NCI-H345 treated with DMSO at 0.1 percent for 48 hours (cell line): Measurements from ENCODE around the gene USP31.
"Not testable (repeated sequence)": the region's sequence is repeated elsewhere in the genome, so short reads cannot be mapped to it uniquely, and the experiment has no call there.

Source experiments
- DNase-seq: peaks from one replicate; lab custom pipeline; 2025; ENCODE audit not compliant: unreplicated experiment; lab: John Stamatoyannopoulos, UW

Gene USP31

DNA sequence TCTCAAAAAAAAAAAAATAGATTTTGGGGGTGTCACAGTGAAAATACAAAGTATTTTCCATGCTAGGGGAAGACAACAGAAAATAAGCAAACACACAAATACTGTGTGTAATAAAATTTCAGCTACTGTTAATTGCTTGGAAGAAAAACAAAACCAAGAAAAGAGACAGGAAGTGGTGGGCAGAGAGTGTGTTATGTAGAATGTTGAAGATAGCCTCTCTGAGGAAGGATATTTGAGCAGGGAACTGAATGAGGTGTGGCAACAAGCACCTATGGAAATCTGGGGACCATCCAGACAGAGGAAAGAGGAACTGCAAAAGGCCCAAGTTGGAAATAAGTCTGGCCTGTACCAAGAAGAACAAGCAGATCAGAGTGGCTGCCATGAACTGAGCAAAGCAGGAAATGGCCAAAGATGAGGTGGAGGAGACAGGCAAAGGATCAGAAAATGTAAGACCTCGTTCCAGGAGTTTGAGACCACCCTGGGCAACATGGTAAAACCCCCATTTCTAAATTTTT is 7.8 kb upstream of the USP31 start:
- DNase-seq = no peak

GRCh38 chr16:23156110-23156509 is 6.9 kb upstream of the USP31 start:
- DNase-seq = no peak

- no peak for DNase-seq
Measured at GRCh38 chr16:23155445-23156049, 6.3 kb upstream of the USP31 start.

DNA sequence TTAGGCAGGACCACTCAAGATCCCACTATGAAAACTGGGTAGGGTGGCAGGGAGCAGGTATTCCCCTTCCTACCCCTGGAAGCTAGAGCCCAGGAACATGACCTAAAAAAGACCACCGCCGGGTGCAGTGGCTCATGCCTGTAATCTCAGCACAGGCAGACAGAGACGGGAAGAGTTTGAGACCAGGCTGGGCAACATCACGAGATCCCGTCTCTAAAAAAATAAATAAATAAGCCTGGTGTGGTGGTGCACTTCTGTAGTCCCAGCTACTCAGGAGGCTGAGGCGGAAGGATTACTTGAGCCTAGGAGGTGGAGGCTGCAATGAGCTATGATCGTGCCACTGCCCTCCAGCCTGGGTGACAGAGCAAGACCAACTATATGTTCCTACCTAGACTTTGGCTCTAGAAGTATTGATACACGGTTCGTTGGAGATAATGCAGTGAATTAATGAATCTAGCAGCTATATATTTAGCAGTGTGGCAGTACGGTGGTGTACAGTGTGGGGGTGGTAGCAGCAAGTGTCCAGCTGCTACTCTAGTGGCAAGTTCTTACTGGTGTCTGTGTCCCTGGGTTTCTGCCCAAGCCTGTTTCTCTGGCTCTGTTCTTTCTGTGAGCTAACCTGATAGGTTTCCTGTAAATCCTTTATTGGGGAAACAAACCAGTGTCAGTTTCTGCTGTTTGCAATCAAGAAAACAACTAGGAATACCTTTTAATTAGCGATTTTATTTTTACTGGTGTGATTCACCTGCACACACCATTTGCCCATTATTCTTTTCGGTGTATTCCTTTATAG is 3.3 kb upstream of the USP31 start:
- no peak for DNase-seq

DNA sequence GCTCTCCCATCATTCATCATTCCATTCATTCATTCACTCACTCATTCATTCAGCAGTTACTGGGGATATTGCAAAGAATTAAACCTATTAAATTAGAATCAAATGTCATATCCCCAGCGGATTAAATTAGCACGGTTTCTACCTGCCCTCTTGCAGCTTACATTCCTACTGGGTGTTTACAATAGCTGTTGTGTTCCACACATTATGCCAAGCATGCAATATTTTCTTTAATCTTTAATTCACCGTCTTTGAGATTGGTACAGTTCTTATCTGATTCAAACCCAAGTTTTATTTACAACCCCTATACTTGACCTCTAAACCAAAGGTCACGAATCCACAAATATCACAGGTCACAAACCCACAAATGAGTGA is 727 bp upstream of the USP31 start:
- DNase-seq = no peak

- peak; percentile 9 for DNase-seq
Measured at GRCh38 chr16:23148513-23149266, 562 bp downstream of the USP31 start.

DNA sequence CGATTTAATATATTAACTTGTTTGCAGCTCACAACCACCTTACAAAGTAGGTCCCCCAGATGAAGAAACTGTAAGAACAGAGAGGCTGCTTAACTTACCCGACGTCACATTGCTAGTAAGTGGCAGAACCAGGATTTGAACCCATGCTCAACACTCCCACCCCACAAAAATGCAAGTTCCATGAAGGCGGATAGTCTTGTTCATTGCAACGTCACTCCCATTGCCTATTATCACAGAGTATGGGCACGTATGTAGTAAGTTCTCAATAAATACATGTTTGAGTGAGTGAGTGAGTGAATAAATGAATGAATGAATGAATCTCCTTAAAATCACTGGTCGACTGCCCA is 1.1 kb downstream of the USP31 start:
- DNase-seq = no peak

- no peak for DNase-seq
Measured at GRCh38 chr16:23147666-23148065, 1.6 kb downstream of the USP31 start.

GRCh38 chr16:23146877-23147601 is 2.2 kb downstream of the USP31 start:
- DNase-seq = no peak

DNA sequence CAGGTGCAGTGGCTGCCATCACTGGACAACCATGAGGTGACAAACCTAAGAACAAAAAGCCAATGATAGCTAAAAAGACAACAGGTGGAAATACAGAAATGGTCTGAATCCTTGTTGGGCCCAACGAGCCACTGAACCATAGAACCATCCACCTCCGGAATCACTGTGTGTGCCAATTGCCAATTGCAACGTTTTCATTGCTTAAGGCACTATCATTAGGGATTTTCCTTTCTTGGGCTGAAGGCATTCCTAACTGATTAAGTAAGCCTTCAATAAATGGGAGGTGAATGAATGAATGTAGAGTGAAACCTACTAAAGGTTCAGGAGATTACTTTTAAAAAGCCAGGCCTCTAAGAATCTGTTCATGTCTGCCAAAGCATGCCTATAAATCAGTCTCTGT is 3.6 kb downstream of the USP31 start:
- no peak for DNase-seq

DNA sequence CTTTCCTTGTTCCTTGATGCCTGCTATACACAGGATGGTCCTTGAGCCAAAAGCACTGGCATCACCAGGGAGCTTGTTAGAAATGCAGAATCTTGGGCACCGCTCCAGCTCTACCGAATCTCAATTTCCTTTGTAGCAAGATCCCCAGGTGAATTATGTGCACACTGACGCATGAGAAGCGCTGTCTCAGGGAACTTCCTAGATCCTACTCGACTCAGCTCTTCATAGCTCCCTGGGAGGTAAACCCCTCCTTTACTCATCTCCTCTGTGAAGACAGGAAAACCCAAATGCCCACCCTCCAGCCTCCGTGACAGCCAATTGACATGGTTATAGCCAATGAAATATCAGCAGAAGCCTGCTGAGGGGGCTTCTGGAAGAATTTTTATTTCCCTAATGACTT is 4.1 kb downstream of the USP31 start:
- DNase-seq = no peak

GRCh38 chr16:23144393-23144792 is 4.9 kb downstream of the USP31 start:
- DNase-seq = not testable (repeated sequence)

- no peak for DNase-seq
Measured at GRCh38 chr16:23143391-23143790, 5.9 kb downstream of the USP31 start.

DNA sequence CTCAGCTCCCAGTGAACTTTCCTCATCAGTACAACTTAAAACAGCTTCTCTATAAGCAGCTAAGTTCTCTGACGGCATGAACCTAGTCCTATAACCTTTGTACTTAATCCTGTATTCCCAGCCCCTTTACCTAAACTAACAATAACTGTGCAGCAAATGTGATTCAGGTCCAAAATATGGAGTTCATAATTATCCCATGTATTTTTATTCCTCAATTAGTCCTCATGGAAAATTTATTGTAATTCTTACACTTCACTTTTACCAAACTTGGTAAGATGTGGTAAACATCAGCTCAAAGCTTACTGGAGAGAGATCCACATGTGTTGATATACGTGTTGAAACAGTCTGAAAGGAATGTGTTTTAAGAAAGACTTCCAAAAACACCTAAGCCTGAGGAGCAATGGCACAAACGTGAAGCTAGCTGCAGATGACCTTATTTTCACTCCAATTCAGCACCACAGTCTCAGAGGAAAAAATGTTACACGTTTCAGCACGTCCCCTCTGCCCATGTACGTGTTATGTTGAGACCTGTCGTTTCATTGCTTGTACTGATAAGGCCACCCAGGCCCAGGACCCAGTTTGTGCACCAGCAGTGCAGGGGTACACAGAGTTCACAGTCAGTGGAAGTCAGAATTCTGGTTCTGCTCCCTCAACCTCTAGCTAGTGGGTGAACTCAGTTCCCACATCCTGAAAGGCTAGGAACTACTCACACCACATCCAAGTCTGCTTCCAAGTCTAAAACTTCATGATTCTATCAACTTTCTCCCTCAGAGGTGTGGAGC is 7.1 kb downstream of the USP31 start:
- DNase-seq = no peak

DNA sequence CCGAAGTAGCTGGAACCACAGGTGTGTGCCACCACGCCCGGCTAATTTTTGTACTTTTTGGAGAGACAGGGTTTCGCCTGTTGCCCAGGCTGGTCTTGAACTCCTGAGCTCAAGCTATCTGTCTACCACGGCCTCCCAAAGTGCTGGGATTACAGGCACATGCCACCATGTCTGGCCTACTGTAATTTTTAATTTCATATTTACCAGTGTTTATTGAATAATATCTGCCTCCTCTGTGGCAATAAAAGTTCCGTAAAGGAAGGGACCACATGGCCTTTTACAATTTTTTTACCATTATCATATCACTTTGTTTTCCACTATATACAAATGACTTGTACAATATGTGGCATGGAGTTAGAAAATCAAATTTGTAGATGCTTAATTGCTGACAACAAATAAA is 7.8 kb downstream of the USP31 start:
- DNase-seq = no peak

DNA sequence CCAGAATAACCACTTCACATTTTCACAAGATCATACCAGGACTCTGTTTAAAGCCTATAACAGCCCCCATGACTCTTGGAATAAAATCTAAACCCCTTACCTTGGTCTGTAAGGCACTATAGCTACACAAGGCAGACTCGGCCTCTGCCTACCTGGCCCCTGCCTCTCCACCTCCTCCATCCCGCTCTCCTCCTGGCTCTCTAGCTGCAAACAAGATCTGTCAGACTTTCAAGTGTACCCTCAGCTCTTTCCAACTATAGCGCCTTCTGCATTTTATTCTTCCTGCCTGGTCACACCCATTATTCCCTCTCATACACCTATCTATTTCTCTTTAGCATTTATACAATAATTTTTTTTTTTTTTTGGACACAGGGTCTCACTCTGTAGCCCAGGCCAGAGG is 8.2 kb downstream of the USP31 start:
- no peak for DNase-seq

GRCh38 chr16:23140107-23140506 is 9.1 kb downstream of the USP31 start:
- DNase-seq = no peak

- DNase-seq = no peak
Measured at GRCh38 chr16:23137818-23138217, 11.4 kb downstream of the USP31 start.

DNA sequence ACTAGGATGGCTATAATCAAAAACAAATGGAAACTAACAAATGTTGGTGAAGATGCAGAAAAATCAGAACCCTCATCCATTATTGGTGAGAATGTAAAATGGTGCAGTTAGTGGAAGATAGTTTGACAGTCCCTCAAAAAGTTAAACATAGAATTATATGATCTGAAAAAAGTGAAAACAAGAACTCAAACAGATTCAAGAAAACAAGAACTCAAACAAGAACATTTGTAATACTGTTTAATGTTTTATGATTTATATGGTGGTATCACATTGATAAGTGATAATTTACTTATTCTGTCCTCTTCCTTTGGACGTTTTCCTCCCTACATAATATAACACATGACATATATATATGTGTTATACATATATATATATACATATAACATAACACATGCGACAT is 12.0 kb downstream of the USP31 start:
- no peak for DNase-seq

DNA sequence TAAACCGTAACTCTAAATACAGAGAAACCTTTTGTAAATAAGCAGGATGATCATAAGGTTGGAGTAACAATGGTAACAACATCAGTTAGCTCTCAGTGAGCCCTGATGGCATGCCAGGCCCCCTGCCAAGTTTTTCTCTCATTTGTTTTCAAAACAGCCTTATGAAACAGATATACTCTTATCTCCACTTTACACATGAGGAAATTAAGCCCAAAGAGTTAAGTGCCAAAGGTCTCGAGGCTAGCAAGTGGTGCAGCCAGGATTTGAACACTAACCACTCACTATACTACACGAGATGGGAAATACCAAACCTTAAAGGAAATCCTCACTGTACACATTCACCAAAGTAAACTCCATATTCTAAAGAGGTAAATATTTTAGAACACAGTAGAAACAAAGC is 15.0 kb downstream of the USP31 start:
- DNase-seq = no peak
